HepG2 (cell line): Measurements from ENCODE around the gene SURF6. TPM values are rescaled to one million over a fixed set of nuclear protein-coding genes. Genes with fewer than 3 reads are reported as not detected.

Experiments
- ATRX ChIP-seq: sonication (generic); formaldehyde crosslinking; IDR thresholded peaks from 2 replicates; pipeline ENCODE4 v1.4.0; 2020; ENCODE audit warnings: missing genetic modification reagents, borderline replicate concordance
- CTCF ChIP-seq: sonication (generic); formaldehyde crosslinking; IDR thresholded peaks from 2 replicates; pipeline ENCODE4 v1.5.0; 2020; ENCODE audit warnings: mild to moderate bottlenecking, missing genetic modification reagents, moderate library complexity
- ELK4 ChIP-seq: sonication (generic); formaldehyde crosslinking; IDR thresholded peaks from 2 replicates; pipeline ENCODE4 v1.9.0; 2021; ENCODE audit warnings: missing genetic modification reagents, borderline replicate concordance
- HMG20B ChIP-seq: conservative IDR thresholded peaks from 2 replicates; pipeline ENCODE4 v1.6.1; 2016; ENCODE audit warnings: missing genetic modification reagents, missing compliant biosample characterization
- HNRNPL ChIP-seq: fragments of 200-400 bp; formaldehyde crosslinking; IDR thresholded peaks from 2 replicates; pipeline ENCODE4 v1.6.1; 2017; ENCODE audit warnings: mild to moderate bottlenecking, low read depth, low read length
- HNRNPUL1 ChIP-seq: fragments of 200-400 bp; formaldehyde crosslinking; IDR thresholded peaks from 2 replicates; pipeline ENCODE4 v1.6.1; 2017; ENCODE audit warnings: low read depth, mild to moderate bottlenecking, low read length, moderate library complexity
- IRX3 ChIP-seq: sonication (generic); formaldehyde crosslinking; IDR thresholded peaks from 2 replicates; pipeline ENCODE4 v1.8.1; 2023; ENCODE audit warnings: mild to moderate bottlenecking, low read depth, missing genetic modification reagents, borderline replicate concordance
- ISL2 ChIP-seq: sonication (generic); formaldehyde crosslinking; IDR thresholded peaks from 2 replicates; pipeline ENCODE4 v1.5.0; 2020; ENCODE audit warnings: missing genetic modification reagents
- KMT2B ChIP-seq: IDR thresholded peaks from 2 replicates; pipeline ENCODE4 v1.6.1; 2016; ENCODE audit warnings: missing genetic modification reagents, missing compliant biosample characterization
- MTF1 ChIP-seq: sonication (generic); formaldehyde crosslinking; IDR thresholded peaks from 2 replicates; pipeline ENCODE4 v1.5.0; 2020; ENCODE audit warnings: missing genetic modification reagents
- NFKBIZ ChIP-seq: IDR thresholded peaks from 2 replicates; pipeline ENCODE4 v1.6.1; 2018; ENCODE audit warnings: missing genetic modification reagents, missing compliant biosample characterization
- RBAK ChIP-seq: sonication (generic); formaldehyde crosslinking; IDR thresholded peaks from 2 replicates; pipeline ENCODE4 v1.5.1; 2020; ENCODE audit warnings: mild to moderate bottlenecking, missing genetic modification reagents
- SP140L ChIP-seq: sonication (generic); formaldehyde crosslinking; IDR thresholded peaks from 2 replicates; pipeline ENCODE4 v1.4.0; 2020; ENCODE audit warnings: missing genetic modification reagents, borderline replicate concordance
- SPEN ChIP-seq: sonication (generic); formaldehyde crosslinking; IDR thresholded peaks from 2 replicates; pipeline ENCODE4 v1.5.1; 2020; ENCODE audit warnings: low read depth, mild to moderate bottlenecking, missing genetic modification reagents
- STAG1 ChIP-seq: sonication (generic); formaldehyde crosslinking; IDR thresholded peaks from 2 replicates; pipeline ENCODE4 v1.4.0; 2020; ENCODE audit warnings: missing genetic modification reagents
- THAP8 ChIP-seq: sonication (generic); formaldehyde crosslinking; IDR thresholded peaks from 2 replicates; pipeline ENCODE4 v1.5.1; 2020; ENCODE audit warnings: missing genetic modification reagents, mild to moderate bottlenecking, borderline replicate concordance
- ZEB1 ChIP-seq: IDR thresholded peaks from 2 replicates; pipeline ENCODE4 v1.6.1; 2012; ENCODE audit warnings: mild to moderate bottlenecking, low read depth, inconsistent platforms; ENCODE audit not compliant: insufficient replicate concordance
- ZFP41 ChIP-seq: sonication (generic); formaldehyde crosslinking; IDR thresholded peaks from 2 replicates; pipeline ENCODE4 v1.4.0; 2020; ENCODE audit warnings: mild to moderate bottlenecking, missing genetic modification reagents, borderline replicate concordance
- ZNF546 ChIP-seq: sonication (generic); formaldehyde crosslinking; conservative IDR thresholded peaks from 2 replicates; pipeline ENCODE4 v1.8.1; 2023; ENCODE audit warnings: mild to moderate bottlenecking, missing genetic modification reagents
- ZSCAN31 ChIP-seq: sonication (generic); formaldehyde crosslinking; IDR thresholded peaks from 2 replicates; pipeline ENCODE4 v1.5.0; 2020; ENCODE audit warnings: low read depth, mild to moderate bottlenecking, missing genetic modification reagents
- polyA plus RNA-seq, 8 experiments: library from polyadenylated mRNA; depleted of rRNA in 3 of 8; stranded (reverse) in 7 of 8; unstranded in 1 of 8; fragments of >200 nt; fragmentation: Illumina TruSeq in 4 of 8; extraction: Trizol in 4 of 8; gene quantifications; 2 replicates each; pipeline versions ENCODE4 v1.2.1 to v1.2.3, GENCODE V29; 2011 to 2016; ENCODE audit warnings: low read depth in 4 of 8, missing spikeins in 1 of 8, mixed read lengths in 1 of 8; ENCODE audit not compliant: insufficient read depth in 1 of 8
- total RNA-seq, 5 experiments: library from RNA; depleted of rRNA; stranded (reverse); fragments of >200 nt; fragmentation: Illumina TruSeq; extraction: Trizol; gene quantifications; 2 replicates each; pipeline ENCODE4 v1.2.3, GENCODE V29; 2016; ENCODE audit warnings: low read depth in 1 of 5
- TF ChIP-seq, protein P1 (sequence below): sonication (generic); formaldehyde crosslinking; IDR thresholded peaks from 2 replicates; pipeline ENCODE4 v1.4.0; 2020; ENCODE audit warnings: missing genetic modification reagents, borderline replicate concordance
- TF ChIP-seq, protein P2 (sequence below): sonication (generic); formaldehyde crosslinking; IDR thresholded peaks from 2 replicates; pipeline ENCODE4 v1.4.0; 2020; ENCODE audit warnings: missing genetic modification reagents

SURF6 gene
- total and polyA plus RNA-seq, 2 of the 13 experiments (the other 11 are each of a cell fraction or from before 2014, with no cell fraction given) = 5.9 to 14.7 TPM

- TF ChIP-seq NFKBIZ (CRISPR knock-in tag) = no peak
- TF ChIP-seq RBAK (CRISPR knock-in tag) = no peak
- TF ChIP-seq ISL2 (CRISPR knock-in tag) = no peak
- TF ChIP-seq CTCF = peak; percentile 42
- no peak for TF ChIP-seq HMG20B (CRISPR knock-in tag)
- 0 out of 2 replicates have a peak, but pooled peaks have one; percentile 26 for TF ChIP-seq HNRNPL
- TF ChIP-seq STAG1 (CRISPR knock-in tag) = peak; percentile 21; the same call in 1 of the 2 replicates
- no peak for TF ChIP-seq ZFP41
- TF ChIP-seq ZEB1 = no peak
- TF ChIP-seq SPEN (CRISPR knock-in tag) = no peak
- TF ChIP-seq HNRNPUL1 = no peak
- no peak for TF ChIP-seq ELK4 (CRISPR knock-in tag)
- no peak for TF ChIP-seq THAP8 (CRISPR knock-in tag)
- 0 out of 2 replicates have a peak, but pooled peaks have one; percentile 39 for TF ChIP-seq ZSCAN31 (CRISPR knock-in tag)
- no peak for TF ChIP-seq MTF1 (CRISPR knock-in tag)
- TF ChIP-seq, protein P1, sequence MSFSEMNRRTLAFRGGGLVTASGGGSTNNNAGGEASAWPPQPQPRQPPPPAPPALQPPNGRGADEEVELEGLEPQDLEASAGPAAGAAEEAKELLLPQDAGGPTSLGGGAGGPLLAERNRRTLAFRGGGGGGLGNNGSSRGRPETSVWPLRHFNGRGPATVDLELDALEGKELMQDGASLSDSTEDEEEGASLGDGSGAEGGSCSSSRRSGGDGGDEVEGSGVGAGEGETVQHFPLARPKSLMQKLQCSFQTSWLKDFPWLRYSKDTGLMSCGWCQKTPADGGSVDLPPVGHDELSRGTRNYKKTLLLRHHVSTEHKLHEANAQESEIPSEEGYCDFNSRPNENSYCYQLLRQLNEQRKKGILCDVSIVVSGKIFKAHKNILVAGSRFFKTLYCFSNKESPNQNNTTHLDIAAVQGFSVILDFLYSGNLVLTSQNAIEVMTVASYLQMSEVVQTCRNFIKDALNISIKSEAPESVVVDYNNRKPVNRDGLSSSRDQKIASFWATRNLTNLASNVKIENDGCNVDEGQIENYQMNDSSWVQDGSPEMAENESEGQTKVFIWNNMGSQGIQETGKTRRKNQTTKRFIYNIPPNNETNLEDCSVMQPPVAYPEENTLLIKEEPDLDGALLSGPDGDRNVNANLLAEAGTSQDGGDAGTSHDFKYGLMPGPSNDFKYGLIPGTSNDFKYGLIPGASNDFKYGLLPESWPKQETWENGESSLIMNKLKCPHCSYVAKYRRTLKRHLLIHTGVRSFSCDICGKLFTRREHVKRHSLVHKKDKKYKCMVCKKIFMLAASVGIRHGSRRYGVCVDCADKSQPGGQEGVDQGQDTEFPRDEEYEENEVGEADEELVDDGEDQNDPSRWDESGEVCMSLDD = no peak
- no peak for TF ChIP-seq SP140L (CRISPR knock-in tag)
- TF ChIP-seq, protein P2, sequence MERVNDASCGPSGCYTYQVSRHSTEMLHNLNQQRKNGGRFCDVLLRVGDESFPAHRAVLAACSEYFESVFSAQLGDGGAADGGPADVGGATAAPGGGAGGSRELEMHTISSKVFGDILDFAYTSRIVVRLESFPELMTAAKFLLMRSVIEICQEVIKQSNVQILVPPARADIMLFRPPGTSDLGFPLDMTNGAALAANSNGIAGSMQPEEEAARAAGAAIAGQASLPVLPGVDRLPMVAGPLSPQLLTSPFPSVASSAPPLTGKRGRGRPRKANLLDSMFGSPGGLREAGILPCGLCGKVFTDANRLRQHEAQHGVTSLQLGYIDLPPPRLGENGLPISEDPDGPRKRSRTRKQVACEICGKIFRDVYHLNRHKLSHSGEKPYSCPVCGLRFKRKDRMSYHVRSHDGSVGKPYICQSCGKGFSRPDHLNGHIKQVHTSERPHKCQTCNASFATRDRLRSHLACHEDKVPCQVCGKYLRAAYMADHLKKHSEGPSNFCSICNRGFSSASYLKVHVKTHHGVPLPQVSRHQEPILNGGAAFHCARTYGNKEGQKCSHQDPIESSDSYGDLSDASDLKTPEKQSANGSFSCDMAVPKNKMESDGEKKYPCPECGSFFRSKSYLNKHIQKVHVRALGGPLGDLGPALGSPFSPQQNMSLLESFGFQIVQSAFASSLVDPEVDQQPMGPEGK (CRISPR knock-in tag) = peak; percentile 28; the same call in 1 of the 2 replicates
- no peak for TF ChIP-seq ATRX (CRISPR knock-in tag)
- TF ChIP-seq KMT2B (CRISPR knock-in tag) = no peak
- TF ChIP-seq IRX3 (CRISPR knock-in tag) = no peak
- TF ChIP-seq ZNF546 = no peak
Observed at GRCh38 chr9:133342570-133342969, 6.6 kb upstream of the SURF6 start (continued).
